ENCODE results near the gene ACAT1. TPM values are rescaled to one million over a fixed set of nuclear protein-coding genes. Genes with fewer than 3 reads are reported as not detected.

ACAT1 gene
- polyA plus RNA-seq, 1 donor: 33.6 TPM

DNA sequence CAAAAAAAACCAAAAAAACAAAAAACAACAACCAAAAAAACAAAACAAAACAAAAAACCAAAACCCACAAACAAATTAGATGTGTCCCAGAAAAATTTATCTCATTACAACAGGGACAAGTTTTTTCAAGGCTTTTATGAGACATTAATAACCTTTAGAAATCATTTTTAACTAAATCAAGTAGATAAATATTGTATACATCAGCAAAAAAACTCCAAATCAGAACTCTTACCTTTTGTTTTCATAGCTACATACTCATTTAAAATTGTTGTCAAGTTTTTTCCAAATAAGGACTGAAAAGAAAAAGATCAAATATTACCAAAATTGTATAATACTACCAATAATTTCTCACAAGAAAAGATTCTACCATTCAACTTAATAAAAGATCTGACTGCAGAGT is 72.4 kb downstream of the ACAT1 start:
- Histone ChIP-seq H3K9me3 (ENCODE audit: control insufficient read depth, low read depth, low read length) (no peaks in the 10 kb centered on the region), H3K27me3 (ENCODE audit: control insufficient read depth, insufficient read depth, low read length) (no peaks in the 10 kb centered on the region), H3K27ac (ENCODE audit: low read length) (no peak overlapping the region), H3K4me1 (ENCODE audit: control insufficient read depth, insufficient read depth, low read length) (no peaks in the 10 kb centered on the region), H3K4me3 (ENCODE audit: low read length) (no peak overlapping the region), H3K36me3 (ENCODE audit: control insufficient read depth, insufficient read depth, low read length) (peaks cover 31% of the 10 kb centered on the region)
- DNase-seq: no peak

- 84% methylated on average over 3 of the region's 3 CpGs for WGBS (ENCODE audit: insufficient coverage, low lambda C conversion rate)
- Histone ChIP-seq H3K27me3 (ENCODE audit: control insufficient read depth, insufficient read depth, low read length) (no peaks in the 10 kb centered on the region), H3K27ac (ENCODE audit: low read length) (no peak overlapping the region), H3K4me3 (ENCODE audit: low read length) (no peak overlapping the region), H3K36me3 (ENCODE audit: control insufficient read depth, insufficient read depth, low read length) (peaks cover 32% of the 10 kb centered on the region), H3K9me3 (ENCODE audit: control insufficient read depth, low read depth, low read length) (no peaks in the 10 kb centered on the region), H3K4me1 (ENCODE audit: control insufficient read depth, insufficient read depth, low read length) (no peaks in the 10 kb centered on the region)
- no peak for DNase-seq
Observed at GRCh38 chr11:108196901-108197300, 75.5 kb downstream of the ACAT1 start.

Other genes with a start within 250 kb of the ACAT1 start
- gene RAB39A, start 193.1 kb upstream of the ACAT1 start, polyA plus RNA-seq: 2.2 TPM
- 25.8 TPM for gene CUL5, start 112.7 kb upstream of the ACAT1 start, polyA plus RNA-seq
- 12.4 TPM for gene NPAT, start 101.1 kb downstream of the ACAT1 start, polyA plus RNA-seq
- gene ATM, start 101.5 kb downstream of the ACAT1 start, polyA plus RNA-seq: 34.7 TPM